IPS DF 4.7 (cell line): ENCODE measurements around the gene RNASEH2B.

ENCODE experiments used
- DNase-seq: peaks from one replicate; pipeline ENCODE4 v3.0.0-alpha.2; 2013; ENCODE audit warnings: low spot score; ENCODE audit errors: extremely low read depth

RNASEH2B gene

GRCh38 chr13:50907781-50908180, 1.8 kb upstream of the RNASEH2B start:
- DNase-seq: no peak

- DNase-seq: no peak
These were observed 1.2 kb upstream of the RNASEH2B start for GRCh38 chr13:50908371-50908770.

GRCh38 chr13:50910485-50910805, 854 bp downstream of the RNASEH2B start:
- no peak for DNase-seq

GRCh38 chr13:50911081-50911631, 1.6 kb downstream of the RNASEH2B start:
- DNase-seq: no peak

GRCh38 chr13:50911937-50912795, 2.6 kb downstream of the RNASEH2B start:
- peak; percentile 80 for DNase-seq

- DNase-seq: no peak
These were observed 3.3 kb downstream of the RNASEH2B start for GRCh38 chr13:50912851-50913250.

- no peak for DNase-seq
These were observed 4.6 kb downstream of the RNASEH2B start for GRCh38 chr13:50914176-50914700.

- no peak for DNase-seq
These were observed 5.3 kb downstream of the RNASEH2B start for GRCh38 chr13:50914848-50915247.

GRCh38 chr13:50915565-50915964, 6.0 kb downstream of the RNASEH2B start:
- no peak for DNase-seq

GRCh38 chr13:50916701-50917184, 7.2 kb downstream of the RNASEH2B start:
- DNase-seq: no peak

GRCh38 chr13:50917572-50917971, 8.0 kb downstream of the RNASEH2B start:
- no peak for DNase-seq

GRCh38 chr13:50918567-50918966, 9.0 kb downstream of the RNASEH2B start:
- DNase-seq: no peak

GRCh38 chr13:50919277-50919676, 9.7 kb downstream of the RNASEH2B start:
- no peak for DNase-seq

GRCh38 chr13:50921706-50922105, 12.1 kb downstream of the RNASEH2B start:
- no peak for DNase-seq

GRCh38 chr13:50923272-50923671, 13.7 kb downstream of the RNASEH2B start:
- no peak for DNase-seq

GRCh38 chr13:50924025-50924424, 14.4 kb downstream of the RNASEH2B start:
- no peak for DNase-seq

- DNase-seq: no peak
These were observed 18.1 kb downstream of the RNASEH2B start for GRCh38 chr13:50927701-50928100.

GRCh38 chr13:50928102-50928501, 18.5 kb downstream of the RNASEH2B start:
- no peak for DNase-seq

- no peak for DNase-seq
These were observed 19.3 kb downstream of the RNASEH2B start for GRCh38 chr13:50928659-50929462.

GRCh38 chr13:50932091-50932490, 22.5 kb downstream of the RNASEH2B start:
- no peak for DNase-seq

GRCh38 chr13:50934735-50935435, 25.3 kb downstream of the RNASEH2B start:
- DNase-seq: no peak
